ENCODE data around the gene IRX4. TPM values are rescaled to one million over a fixed set of nuclear protein-coding genes. Genes with fewer than 3 reads are reported as not detected.

The IRX4 gene
- total RNA-seq, 1 experiment from 2014 or later: 16.5 TPM

DNA sequence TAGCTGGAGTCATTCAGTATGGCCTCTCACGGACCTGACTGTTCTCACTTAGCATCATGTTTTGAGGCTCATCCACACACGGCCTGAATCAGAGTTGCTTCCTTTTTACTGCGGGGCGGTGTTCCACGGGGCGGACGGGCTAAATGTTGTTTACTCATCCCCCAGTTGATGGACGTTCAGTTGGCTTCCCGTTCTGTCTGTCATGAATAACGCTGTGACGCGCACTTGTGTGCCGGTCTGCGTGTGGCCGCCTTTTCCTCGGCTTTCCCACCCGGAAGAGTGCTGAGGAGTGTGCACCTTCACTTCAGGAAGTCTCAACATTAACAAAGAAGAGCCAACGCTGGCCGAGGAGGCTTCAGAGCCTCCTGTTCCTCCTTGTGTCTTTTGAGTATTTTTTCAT, 39.0 kb upstream of the IRX4 start:
- no peaks in the 10 kb centered on the region for H4K20me1 ChIP-seq (ENCODE audit: insufficient read depth)
- H3K9me2 ChIP-seq (ENCODE audit: insufficient read depth): no peaks in the 10 kb centered on the region
- no peak overlapping the region for H3K4me3 ChIP-seq (replicated peaks in 1 of 2; ENCODE audit: low read depth in 1 of 2, low read length in 2 of 2)
- H2AFZ ChIP-seq (ENCODE audit: low read depth, low read length, poor library complexity, severe bottlenecking): no peak overlapping the region
- no TSS peak for BruUV-seq (replicated peaks)
- no peak overlapping the region for H3K4me2 ChIP-seq (ENCODE audit: low read length)
- no peak for ATAC-seq
- RAD21 ChIA-PET (ENCODE audit: low non-redundant PET in 1 of 2, low total read pairs in 2 of 2, uncharacterized antibody in 2 of 2, unreplicated experiment in 2 of 2): no interaction called here
- POLR2A ChIA-PET: no interaction called here
- no peak overlapping the region for H3K27ac ChIP-seq (ENCODE audit: low read depth, low read length)
- TF ChIP-seq ELF1 (IDR thresholded peaks at IDR 0.05; ENCODE audit: borderline replicate concordance, low read depth) (no peak), YY1 (IDR thresholded peaks at IDR 0.05; ENCODE audit: extremely low read depth, insufficient replicate concordance, low read depth, low read length) (no peak), ZNF274 (IDR thresholded peaks at IDR 0.05; ENCODE audit: low read depth, low read length) (no peak), POLR2AphosphoS5 (IDR thresholded peaks at IDR 0.05; ENCODE audit: low read depth, low read length) (no peak), ZFX (IDR thresholded peaks at IDR 0.05) (no peak), SIN3A (IDR thresholded peaks at IDR 0.05; ENCODE audit: low read depth) (no peak), TCF7L2 (IDR thresholded peaks at IDR 0.05; ENCODE audit: borderline replicate concordance, extremely low read depth, insufficient read depth, insufficient read length) (no peak), POLR2A (IDR thresholded peaks at IDR 0.05; ENCODE audit: borderline replicate concordance, extremely low read depth, insufficient read depth, insufficient read length) (no peak), EZH2 (IDR thresholded peaks at IDR 0.05) (no peak), FOSL1 (IDR thresholded peaks at IDR 0.05; ENCODE audit: low read depth) (no peak), SP1 (IDR thresholded peaks at IDR 0.05; ENCODE audit: low read depth) (no peak)
- TF ChIP-seq, protein P1, sequence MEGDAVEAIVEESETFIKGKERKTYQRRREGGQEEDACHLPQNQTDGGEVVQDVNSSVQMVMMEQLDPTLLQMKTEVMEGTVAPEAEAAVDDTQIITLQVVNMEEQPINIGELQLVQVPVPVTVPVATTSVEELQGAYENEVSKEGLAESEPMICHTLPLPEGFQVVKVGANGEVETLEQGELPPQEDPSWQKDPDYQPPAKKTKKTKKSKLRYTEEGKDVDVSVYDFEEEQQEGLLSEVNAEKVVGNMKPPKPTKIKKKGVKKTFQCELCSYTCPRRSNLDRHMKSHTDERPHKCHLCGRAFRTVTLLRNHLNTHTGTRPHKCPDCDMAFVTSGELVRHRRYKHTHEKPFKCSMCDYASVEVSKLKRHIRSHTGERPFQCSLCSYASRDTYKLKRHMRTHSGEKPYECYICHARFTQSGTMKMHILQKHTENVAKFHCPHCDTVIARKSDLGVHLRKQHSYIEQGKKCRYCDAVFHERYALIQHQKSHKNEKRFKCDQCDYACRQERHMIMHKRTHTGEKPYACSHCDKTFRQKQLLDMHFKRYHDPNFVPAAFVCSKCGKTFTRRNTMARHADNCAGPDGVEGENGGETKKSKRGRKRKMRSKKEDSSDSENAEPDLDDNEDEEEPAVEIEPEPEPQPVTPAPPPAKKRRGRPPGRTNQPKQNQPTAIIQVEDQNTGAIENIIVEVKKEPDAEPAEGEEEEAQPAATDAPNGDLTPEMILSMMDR (IDR thresholded peaks at IDR 0.05 in 2 of 3, conservative IDR thresholded peaks at IDR 0.05 in 1 of 3; ENCODE audit: borderline replicate concordance in 1 of 3, insufficient read depth in 1 of 3, low read depth in 2 of 3, low read length in 2 of 3): no peak
- no peak overlapping the region for H3K9ac ChIP-seq (ENCODE audit: low read length)
- H3K36me3 ChIP-seq (ENCODE audit: control insufficient read depth in 1 of 2, insufficient read depth in 2 of 2, low read length in 2 of 2): no peaks in the 10 kb centered on the region
- no peak for DNase-seq (ENCODE audit: low read depth, low spot score)
- CTCF ChIA-PET: no interaction called here
- peaks cover 0 to 17% of the 10 kb centered on the region in 2 experiments; a peak in 2 of 4 replicates for H3K4me1 ChIP-seq (ENCODE audit: control insufficient read depth in 1 of 2, insufficient read depth in 2 of 2, low read length in 2 of 2)
- H3K27me3 ChIP-seq (ENCODE audit: insufficient read depth, low read length): no peaks in the 10 kb centered on the region
- no peaks in the 10 kb centered on the region for H3K9me3 ChIP-seq (ENCODE audit: control insufficient read depth in 1 of 2, insufficient read depth in 1 of 2, low read depth in 1 of 2, low read length in 2 of 2)
- intact Hi-C loops (cut with micrococcal nuclease): no loop called here
- H3K79me2 ChIP-seq (ENCODE audit: insufficient read depth, low read length): no peaks in the 10 kb centered on the region

All from HCT116 (cell line).